GM18951 (cell line): ENCODE data around the gene CNOT6.

Experiments
- POLR2A ChIP-seq: IDR thresholded peaks from 4 replicates; pipeline ENCODE4 v1.6.1; 2011; ENCODE audit warnings: mild to moderate bottlenecking; ENCODE audit not compliant: insufficient read length, insufficient read depth; ENCODE audit errors: extremely low read depth
- in situ Hi-C: fragments of 300-500 bp; cut with MboI; formaldehyde crosslinking; loops from one replicate; pipeline ENCODE4 v1.12.0; 2022; ENCODE audit warnings: low sequenced_read_pairs, mixed read lengths, inconsistent platforms; ENCODE audit not compliant: unreplicated experiment

CNOT6 gene

DNA sequence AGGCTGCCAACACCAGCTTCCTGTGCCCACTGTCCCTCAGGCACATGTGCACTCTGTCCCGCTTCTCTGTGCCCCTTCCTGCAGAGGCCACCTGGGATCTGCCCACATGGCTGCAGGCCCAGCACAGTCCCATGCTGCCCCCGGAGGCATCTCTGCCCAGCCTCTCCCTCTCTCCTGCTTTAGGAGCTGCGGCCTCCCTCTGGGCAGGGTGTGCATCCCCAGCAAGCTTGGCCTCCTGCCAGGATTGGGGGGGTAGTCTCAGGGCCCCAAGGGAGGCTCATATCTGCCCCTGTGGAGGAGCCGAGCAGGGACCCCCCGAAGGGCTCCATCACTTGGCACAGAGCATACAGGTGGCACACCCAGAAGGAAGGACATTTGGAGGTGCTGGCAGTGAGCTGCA is 130.4 kb downstream of the CNOT6 start:
- TF ChIP-seq POLR2A = no peak
- in situ Hi-C loops = no loop called here

- in situ Hi-C loops = no loop called here
- TF ChIP-seq POLR2A = no peak
These were observed 131.1 kb downstream of the CNOT6 start for GRCh38 chr5:180625125-180625790.

DNA sequence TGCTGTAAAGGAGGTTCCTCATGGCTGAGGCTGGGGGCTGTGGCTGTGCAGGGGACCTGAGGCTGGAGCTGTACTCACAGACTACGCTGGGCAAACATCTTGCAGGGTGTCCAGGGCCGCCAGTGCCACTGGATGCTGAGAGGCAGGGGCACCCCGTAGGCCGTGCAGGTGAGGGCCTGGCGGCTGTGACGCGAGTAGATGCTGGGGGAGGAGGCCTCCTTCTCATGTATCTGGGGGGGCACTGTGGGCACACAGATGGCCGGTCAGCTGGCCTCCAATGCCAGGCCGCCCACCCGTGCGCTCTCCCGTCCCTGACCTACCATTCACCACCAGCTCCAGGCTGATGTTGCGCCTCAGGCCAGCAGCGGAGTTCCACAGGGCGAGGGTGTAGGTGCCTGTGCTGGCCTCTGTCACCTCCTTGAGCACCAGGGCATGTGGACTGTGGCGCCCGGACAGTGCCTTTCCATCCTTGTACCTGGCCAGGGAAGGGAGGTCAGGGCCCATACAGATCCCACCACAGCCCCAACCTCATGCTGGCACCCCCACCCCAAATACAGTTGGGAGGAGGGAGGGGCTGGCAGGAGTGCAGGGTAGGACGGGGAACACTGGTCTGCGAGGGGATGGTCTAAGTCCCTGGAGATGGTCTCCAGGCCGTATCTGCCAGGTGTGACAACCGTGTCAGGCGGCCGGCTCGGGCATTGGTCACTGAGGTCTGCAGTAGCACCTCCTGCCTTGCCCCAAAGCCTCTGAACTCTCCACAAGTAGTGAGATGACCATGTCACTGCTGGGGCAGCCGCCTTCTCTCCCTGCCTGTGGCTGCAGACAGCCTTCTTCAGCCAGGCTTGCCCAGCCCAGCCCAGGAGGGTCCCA is 131.8 kb downstream of the CNOT6 start:
- TF ChIP-seq POLR2A = no peak
- in situ Hi-C loops = no loop called here

- in situ Hi-C loops = no loop called here
- no peak for TF ChIP-seq POLR2A
These were observed 132.6 kb downstream of the CNOT6 start for GRCh38 chr5:180626661-180627385.

- no peak for TF ChIP-seq POLR2A
- in situ Hi-C loops = no loop called here
These were observed 133.4 kb downstream of the CNOT6 start for GRCh38 chr5:180627386-180628120.
